GM10266 (cell line): ENCODE results near the gene CELA3A.
A peak's percentile ranks its signal among the peaks of the same experiment; 100 is the strongest.

Source experiments
- DNase-seq: peaks from one replicate; pipeline ENCODE4 v3.0.0; 2012; ENCODE audit errors: extremely low spot score
- TF ChIP-seq, protein P1 (sequence below): IDR thresholded peaks from 2 replicates; pipeline ENCODE4 v1.5.1; 2012; ENCODE audit warnings: mild to moderate bottlenecking, low read depth; ENCODE audit not compliant: control insufficient read depth, insufficient read depth; ENCODE audit errors: missing control alignments

CELA3A gene

DNA sequence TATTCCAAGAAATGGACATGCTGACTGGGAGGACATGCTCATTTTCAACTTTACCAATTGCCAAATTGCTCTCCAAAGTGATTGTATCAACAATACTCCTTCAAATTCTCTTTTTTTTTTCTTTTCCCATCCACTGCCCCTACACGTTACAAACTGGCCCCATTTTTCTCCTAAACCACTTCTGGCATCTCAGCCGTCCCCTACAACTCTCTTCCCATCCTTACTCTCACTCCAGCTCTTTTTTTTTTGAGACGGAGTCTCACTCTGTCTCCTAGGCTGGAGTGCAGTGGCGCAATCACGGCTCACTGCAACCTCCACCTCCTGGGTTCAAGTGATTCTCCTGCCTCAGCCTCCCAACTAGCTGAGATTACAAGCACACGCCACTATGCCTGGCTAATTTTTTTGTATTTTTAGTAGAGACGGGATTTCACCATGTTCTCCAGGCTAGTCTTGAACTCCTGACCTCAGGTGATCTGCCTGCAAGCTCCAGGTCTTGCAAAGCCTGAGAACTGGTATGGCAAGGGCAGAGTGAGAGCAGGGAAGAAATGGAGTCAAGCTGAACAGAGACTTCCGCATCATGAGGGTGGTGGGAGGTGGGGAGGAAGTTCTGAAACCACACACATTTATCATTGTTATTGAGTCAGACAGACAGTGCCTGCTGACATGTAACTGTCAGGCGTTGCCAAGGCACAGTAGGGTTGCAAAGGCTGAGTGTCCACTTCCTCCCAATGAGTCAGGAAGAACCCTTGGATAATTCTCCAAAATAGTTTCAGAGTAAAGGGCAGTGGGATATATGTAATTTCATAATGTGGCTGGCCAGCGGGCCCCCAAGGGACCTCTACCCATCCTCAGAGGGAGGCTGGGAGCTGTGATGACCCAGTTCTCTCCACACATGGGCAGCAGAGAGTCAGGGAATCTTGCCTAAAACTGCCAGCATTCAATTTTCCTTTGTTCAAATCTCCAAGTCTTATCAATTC is 17.4 kb downstream of the CELA3A start:
- peak; percentile 61 for DNase-seq
- TF ChIP-seq, protein P1, sequence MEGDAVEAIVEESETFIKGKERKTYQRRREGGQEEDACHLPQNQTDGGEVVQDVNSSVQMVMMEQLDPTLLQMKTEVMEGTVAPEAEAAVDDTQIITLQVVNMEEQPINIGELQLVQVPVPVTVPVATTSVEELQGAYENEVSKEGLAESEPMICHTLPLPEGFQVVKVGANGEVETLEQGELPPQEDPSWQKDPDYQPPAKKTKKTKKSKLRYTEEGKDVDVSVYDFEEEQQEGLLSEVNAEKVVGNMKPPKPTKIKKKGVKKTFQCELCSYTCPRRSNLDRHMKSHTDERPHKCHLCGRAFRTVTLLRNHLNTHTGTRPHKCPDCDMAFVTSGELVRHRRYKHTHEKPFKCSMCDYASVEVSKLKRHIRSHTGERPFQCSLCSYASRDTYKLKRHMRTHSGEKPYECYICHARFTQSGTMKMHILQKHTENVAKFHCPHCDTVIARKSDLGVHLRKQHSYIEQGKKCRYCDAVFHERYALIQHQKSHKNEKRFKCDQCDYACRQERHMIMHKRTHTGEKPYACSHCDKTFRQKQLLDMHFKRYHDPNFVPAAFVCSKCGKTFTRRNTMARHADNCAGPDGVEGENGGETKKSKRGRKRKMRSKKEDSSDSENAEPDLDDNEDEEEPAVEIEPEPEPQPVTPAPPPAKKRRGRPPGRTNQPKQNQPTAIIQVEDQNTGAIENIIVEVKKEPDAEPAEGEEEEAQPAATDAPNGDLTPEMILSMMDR: peak; percentile 40

DNA sequence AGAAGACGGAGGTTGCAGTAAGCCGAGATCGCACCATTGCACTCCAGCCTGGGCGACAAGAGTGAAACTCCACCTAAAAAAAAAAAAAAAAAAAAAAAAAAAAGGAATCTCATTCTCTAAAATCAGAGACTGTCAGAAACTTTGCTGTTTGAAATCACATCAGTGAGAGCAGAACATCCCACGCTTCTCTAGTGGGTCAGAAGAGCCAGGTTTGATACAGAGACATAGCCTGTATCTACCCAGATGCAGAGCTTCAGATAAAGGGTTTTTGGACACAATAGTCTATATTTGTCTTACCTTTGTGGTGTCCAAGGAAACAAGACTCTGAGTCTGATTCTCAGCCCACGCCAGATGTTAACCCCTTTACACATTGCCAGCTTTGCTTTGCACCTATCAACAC is 19.6 kb downstream of the CELA3A start:
- DNase-seq: no peak
- TF ChIP-seq, protein P1: no peak

DNA sequence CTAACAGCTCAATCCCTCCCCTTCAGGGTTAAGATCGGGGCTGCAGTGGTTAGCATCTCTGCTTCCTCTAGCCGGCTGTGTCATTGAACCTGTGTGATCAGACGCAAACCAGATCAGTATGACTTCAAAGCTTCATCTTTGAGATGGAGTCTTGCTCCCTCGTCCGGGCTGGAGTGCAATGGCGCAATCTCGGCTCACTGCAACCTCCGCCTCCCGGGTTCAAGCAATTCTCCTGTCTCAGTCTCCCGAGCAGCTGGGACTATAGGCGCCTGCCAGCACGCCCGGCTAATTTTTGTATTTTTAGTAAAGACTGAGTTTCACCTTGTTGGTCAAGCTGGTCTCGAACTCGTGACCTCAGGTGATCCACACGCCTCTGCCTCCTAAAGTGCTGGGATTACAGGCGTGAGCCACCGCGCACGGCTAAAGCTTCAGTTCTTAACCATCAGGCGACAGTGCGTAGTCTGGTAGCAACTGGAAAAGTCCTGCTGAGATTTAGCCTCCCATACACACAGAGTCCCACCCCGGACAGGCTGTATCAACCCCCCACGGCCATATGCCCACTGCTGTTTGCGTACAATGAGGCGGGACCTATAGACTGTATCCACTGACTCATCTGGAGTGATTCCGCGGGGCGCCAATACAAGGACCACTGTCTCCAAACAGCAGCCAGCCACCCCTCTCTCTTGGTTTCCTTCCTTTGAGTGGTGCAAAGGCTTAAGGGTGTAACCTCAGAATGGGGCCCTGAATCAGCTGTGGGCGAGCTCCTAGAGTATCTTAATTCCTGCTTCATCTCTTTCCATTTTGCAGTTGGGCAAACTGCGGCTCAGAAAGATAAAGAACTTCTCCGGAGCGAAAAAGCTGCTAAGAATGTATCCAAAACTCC is 23.3 kb downstream of the CELA3A start:
- TF ChIP-seq, protein P1: peak; percentile 13
- peak; percentile 59 for DNase-seq

- DNase-seq: peak; percentile 74
- TF ChIP-seq, protein P1: no peak
Measured at GRCh38 chr1:22025368-22026155, 24.1 kb downstream of the CELA3A start.

DNA sequence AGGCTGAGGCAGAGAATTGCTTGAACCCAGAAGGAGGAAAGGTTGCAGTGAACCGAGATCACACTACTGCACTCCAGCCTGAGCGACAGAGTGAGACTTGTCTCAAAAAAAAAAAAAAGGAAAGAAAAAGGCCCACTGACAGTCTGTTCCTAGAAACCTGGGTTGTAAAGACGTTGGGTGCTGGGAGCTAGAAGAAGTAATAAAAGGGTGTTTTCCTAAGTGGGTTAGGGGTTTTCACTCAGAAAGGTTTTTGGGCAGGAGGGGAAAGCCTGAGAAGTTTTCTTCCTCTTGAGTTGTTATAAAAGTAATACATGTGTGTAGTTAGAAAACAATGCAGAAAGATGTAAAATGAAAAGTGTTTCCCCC is 25.4 kb downstream of the CELA3A start:
- no peak for DNase-seq
- TF ChIP-seq, protein P1: no peak

- TF ChIP-seq, protein P1: no peak
- no peak for DNase-seq
Measured at GRCh38 chr1:22030057-22030456, 28.6 kb downstream of the CELA3A start.
